Activated T-helper 2 cell treated with anti-CD3 and anti-CD28 coated beads, Interferon-gamma antibody, Interleukin-2, Interleukin-4, amounts not matched to agents 10 μg/mL and 5 μg/mL and 100 μg/mL, durations not matched to agents 14 hours and 24 hours and 36 hours (primary cell): ENCODE results near the gene CDCA7L. TPM values are rescaled to one million over a fixed set of nuclear protein-coding genes. Genes with fewer than 3 reads are reported as not detected.

Source experiments
- DNase-seq: peaks from one replicate; pipeline ENCODE4 v3.0.0; 2021; ENCODE audit warnings: low spot score
- H3K27ac Mint-ChIP-seq: one replicate; pipeline ENCODE4 v1.8.0; 2021; ENCODE audit warnings: mixed read lengths
- H3K27me3 Mint-ChIP-seq: one replicate; pipeline ENCODE4 v1.8.0; 2021; ENCODE audit warnings: low read depth, mixed read lengths
- H3K36me3 Mint-ChIP-seq: one replicate; pipeline ENCODE4 v1.8.0; 2021; ENCODE audit warnings: low read depth, mixed read lengths
- H3K4me1 Mint-ChIP-seq: one replicate; pipeline ENCODE4 v1.8.0; 2021; ENCODE audit warnings: low read depth, mixed read lengths
- H3K4me3 Mint-ChIP-seq: one replicate; pipeline ENCODE4 v1.8.0; 2021; ENCODE audit warnings: low read depth, mild to moderate bottlenecking, moderate library complexity, mixed read lengths
- H3K9me3 Mint-ChIP-seq: one replicate; pipeline ENCODE4 v1.8.0; 2021; ENCODE audit warnings: mixed read lengths
- intact Hi-C: fragments of 100-400 bp; cut with micrococcal nuclease; formaldehyde crosslinking; loops from one replicate; pipeline ENCODE4 v1.15.1; 2023
- total RNA-seq: library from RNA; stranded (reverse); gene quantifications from 2 replicates; pipeline ENCODE4 v1.2.3, GENCODE V29; 2022

CDCA7L gene
- total RNA-seq, 1 donor from 2014 or later, result 82.9 TPM

DNA sequence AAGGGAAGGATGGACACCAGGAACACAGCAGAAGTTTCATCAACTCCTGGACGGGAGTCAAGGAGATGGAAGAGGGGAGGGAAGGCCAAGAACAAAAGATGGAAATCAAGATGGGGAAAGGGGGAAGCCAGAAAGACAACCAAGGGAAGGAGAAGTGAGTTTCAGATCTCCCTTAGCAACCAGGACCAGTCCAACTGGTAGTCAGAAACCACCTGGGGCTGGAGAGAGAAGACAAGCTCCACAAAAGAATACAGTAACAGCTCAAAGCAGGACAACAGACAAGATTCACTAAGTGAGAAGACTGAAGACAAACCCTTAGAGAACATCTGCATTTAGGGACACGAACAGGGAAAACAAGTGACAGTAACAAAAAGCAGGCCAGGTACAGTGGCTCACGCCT lies 30.6 kb downstream of the CDCA7L start:
- H3K27ac Mint-ChIP-seq, result no peak overlapping the region
- H3K27me3 Mint-ChIP-seq, result no peaks in the 10 kb centered on the region
- peaks cover 52% of the 10 kb centered on the region for H3K36me3 Mint-ChIP-seq
- intact Hi-C loops, result no loop called here
- no peaks in the 10 kb centered on the region for H3K9me3 Mint-ChIP-seq
- DNase-seq, result no peak
- H3K4me3 Mint-ChIP-seq, result no peak overlapping the region
- peaks cover 2% of the 10 kb centered on the region for H3K4me1 Mint-ChIP-seq

- H3K4me3 Mint-ChIP-seq, result no peak overlapping the region
- peaks cover 2% of the 10 kb centered on the region for H3K4me1 Mint-ChIP-seq
- DNase-seq, result no peak
- intact Hi-C loops, result no loop called here
- no peaks in the 10 kb centered on the region for H3K9me3 Mint-ChIP-seq
- peaks cover 52% of the 10 kb centered on the region for H3K36me3 Mint-ChIP-seq
- H3K27ac Mint-ChIP-seq, result no peak overlapping the region
- H3K27me3 Mint-ChIP-seq, result no peaks in the 10 kb centered on the region
These were observed 31.0 kb downstream of the CDCA7L start for GRCh38 chr7:21914671-21915070.

GRCh38 chr7:21912931-21913780 lies 32.5 kb downstream of the CDCA7L start:
- no peak overlapping the region for H3K27ac Mint-ChIP-seq
- intact Hi-C loops, result no loop called here

GRCh38 chr7:21912305-21912704 lies 33.4 kb downstream of the CDCA7L start:
- DNase-seq, result no peak
- Mint-ChIP-seq H3K4me3 (no peak overlapping the region), H3K4me1 (peaks cover 2% of the 10 kb centered on the region), H3K9me3 (no peaks in the 10 kb centered on the region), H3K27me3 (no peaks in the 10 kb centered on the region), H3K27ac (no peak overlapping the region), H3K36me3 (peaks cover 66% of the 10 kb centered on the region)
- intact Hi-C loops, result no loop called here

More at GRCh38 chr7:21912931-21913780, 32.5 kb downstream of the CDCA7L start:
- no peaks in the 10 kb centered on the region for H3K27me3 Mint-ChIP-seq
- no peak for DNase-seq
- no peak overlapping the region for H3K4me3 Mint-ChIP-seq
- H3K4me1 Mint-ChIP-seq, result peaks cover 2% of the 10 kb centered on the region
- H3K9me3 Mint-ChIP-seq, result no peaks in the 10 kb centered on the region
- H3K36me3 Mint-ChIP-seq, result peaks cover 60% of the 10 kb centered on the region

DNA sequence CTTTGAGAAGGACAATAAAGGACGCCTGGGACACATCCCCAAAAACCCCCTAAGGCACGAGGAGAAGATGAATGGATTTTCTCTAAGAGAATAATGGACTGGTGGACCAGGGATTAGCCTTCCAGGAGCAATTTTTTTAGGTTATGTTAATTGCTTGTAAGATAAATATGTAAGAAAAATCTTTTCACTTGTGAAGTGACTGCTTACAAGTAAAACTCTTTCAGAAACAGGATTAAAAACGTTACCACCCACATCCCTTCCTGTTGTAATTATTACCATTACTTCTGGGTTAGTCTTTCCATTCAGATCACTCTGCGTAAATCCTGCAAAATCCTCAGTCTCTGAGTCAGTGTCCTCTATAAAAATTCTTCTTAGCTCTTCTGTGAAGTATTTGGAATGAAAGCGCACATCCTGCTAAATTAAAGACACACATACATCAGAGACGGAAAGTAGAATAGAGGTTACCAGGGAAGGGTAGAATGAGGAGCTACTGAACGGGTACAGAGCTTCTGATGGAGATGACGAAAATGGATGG lies 34.3 kb downstream of the CDCA7L start:
- Mint-ChIP-seq H3K9me3 (no peaks in the 10 kb centered on the region), H3K27ac (no peak overlapping the region), H3K4me3 (no peak overlapping the region), H3K27me3 (no peaks in the 10 kb centered on the region), H3K4me1 (peaks cover 2% of the 10 kb centered on the region), H3K36me3 (peaks cover 64% of the 10 kb centered on the region)
- no peak for DNase-seq
- intact Hi-C loops, result no loop called here

DNA sequence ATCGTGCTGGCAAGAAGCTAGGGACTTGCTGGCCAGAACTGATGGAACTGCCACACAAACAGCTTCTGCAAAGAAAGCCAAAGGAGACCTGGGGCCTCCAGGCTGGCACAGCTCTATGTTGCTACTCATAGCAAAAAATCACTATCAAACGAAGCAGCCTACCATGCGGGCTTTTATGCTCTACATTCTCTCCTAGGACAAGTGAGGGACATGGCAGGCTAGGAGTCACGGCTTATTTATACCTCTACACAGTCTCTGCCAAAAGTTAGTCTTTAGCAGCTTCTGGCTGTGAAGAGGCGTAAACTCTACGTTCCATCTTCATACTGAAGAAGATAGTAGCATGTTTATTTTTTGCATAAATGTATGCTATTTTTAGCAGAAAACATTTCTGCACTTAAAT lies 35.4 kb downstream of the CDCA7L start:
- Mint-ChIP-seq H3K36me3 (peaks cover 65% of the 10 kb centered on the region), H3K27me3 (no peaks in the 10 kb centered on the region), H3K9me3 (no peaks in the 10 kb centered on the region), H3K4me1 (peaks cover 2% of the 10 kb centered on the region), H3K27ac (no peak overlapping the region), H3K4me3 (no peak overlapping the region)
- intact Hi-C loops, result no loop called here
- DNase-seq, result no peak

- H3K4me3 Mint-ChIP-seq, result no peak overlapping the region
- H3K9me3 Mint-ChIP-seq, result no peaks in the 10 kb centered on the region
- no peaks in the 10 kb centered on the region for H3K27me3 Mint-ChIP-seq
- peaks cover 2% of the 10 kb centered on the region for H3K4me1 Mint-ChIP-seq
- intact Hi-C loops, result no loop called here
- H3K36me3 Mint-ChIP-seq, result peaks cover 67% of the 10 kb centered on the region
- H3K27ac Mint-ChIP-seq, result no peak overlapping the region
- no peak for DNase-seq
These were observed 37.0 kb downstream of the CDCA7L start for GRCh38 chr7:21908746-21909145.

DNA sequence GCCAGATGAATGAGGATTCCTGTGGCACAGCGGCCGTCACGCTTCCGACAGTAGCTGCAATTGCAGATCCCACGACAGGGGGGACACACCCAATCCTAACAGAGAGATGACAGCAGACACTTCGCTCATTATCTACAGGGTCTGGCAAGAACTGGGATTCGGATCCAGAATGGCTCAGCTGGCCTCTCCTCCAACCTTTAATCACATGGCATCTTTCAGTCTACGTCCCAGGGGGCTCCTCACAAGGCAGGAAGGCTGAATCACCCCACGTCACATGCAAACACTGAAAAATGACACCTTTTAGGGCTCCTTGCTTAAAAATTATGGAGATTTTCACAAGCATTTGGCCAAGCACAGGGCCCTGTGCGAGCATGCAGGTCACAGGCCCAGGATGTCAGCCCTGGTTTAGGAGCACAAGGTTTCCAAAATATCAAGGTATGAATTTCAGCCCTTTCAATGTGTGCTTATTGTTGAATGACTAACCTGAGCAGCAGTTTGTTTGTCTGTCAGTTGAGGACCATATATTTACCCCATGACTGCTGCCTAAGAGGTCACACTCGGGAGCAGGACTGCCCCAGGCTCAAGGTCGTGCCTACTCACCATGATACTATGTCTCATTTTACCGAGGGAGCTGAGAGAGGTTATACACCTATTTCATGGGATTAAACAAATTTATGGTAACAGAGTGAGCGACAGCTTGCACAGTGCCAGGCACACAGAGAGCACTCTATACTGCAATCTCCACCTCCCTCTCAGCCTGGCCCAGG lies 42.5 kb downstream of the CDCA7L start:
- intact Hi-C loops, result no loop called here
- peaks cover 9% of the 10 kb centered on the region for H3K4me1 Mint-ChIP-seq
- no peak overlapping the region for H3K4me3 Mint-ChIP-seq
- no peak for DNase-seq
- no peaks in the 10 kb centered on the region for H3K27me3 Mint-ChIP-seq
- H3K9me3 Mint-ChIP-seq, result peaks cover under 1% of the 10 kb centered on the region
- no peak overlapping the region for H3K27ac Mint-ChIP-seq
- H3K36me3 Mint-ChIP-seq, result peaks cover 87% of the 10 kb centered on the region

DNA sequence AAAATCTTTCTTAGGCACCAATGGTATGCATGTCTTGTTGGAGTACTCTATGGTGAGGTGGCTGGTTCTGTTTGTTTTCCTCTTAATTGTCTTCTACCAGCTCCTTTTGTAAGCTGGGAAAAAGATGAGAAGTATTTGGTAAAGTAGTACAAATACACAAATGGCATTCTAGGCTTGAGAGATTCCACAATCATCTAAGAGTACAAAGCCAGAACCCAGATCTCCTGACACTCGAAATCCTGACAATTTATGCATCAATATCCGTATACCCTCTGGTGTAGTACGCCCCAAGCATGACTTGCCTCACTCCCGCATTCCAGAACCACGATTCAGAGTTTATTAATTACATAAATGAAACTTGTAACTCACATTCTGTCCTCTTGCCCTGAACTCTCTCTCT lies 43.5 kb downstream of the CDCA7L start:
- no peak overlapping the region for H3K4me3 Mint-ChIP-seq
- H3K9me3 Mint-ChIP-seq, result peaks cover 6% of the 10 kb centered on the region
- H3K27ac Mint-ChIP-seq, result no peak overlapping the region
- peaks cover 17% of the 10 kb centered on the region for H3K4me1 Mint-ChIP-seq
- no peak for DNase-seq
- H3K27me3 Mint-ChIP-seq, result no peaks in the 10 kb centered on the region
- intact Hi-C loops, result no loop called here
- peaks cover 88% of the 10 kb centered on the region for H3K36me3 Mint-ChIP-seq

- H3K36me3 Mint-ChIP-seq, result peaks cover 70% of the 10 kb centered on the region
- DNase-seq, result no peak
These were observed 47.3 kb downstream of the CDCA7L start for GRCh38 chr7:21898265-21898930.

DNA sequence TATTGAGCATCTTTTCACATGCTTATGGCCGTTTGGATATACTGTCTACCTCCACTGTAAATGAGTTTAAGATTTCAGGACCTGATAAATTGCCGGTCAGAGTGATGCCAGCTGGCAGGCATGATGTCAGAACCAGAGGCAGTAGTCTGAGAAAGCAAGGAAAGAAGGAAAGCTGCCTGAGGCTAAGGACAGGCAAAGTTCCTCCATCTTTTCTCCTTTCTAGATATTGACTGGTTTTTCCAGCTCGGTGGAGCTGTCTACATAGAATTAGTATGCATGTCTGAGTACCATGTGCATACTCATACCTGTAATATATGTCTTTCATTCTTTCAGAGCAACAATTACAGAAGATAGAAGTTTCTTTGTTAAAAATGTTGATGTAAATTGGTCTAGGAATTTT lies 52.3 kb downstream of the CDCA7L start:
- peaks cover 6% of the 10 kb centered on the region for H3K9me3 Mint-ChIP-seq
- no peak overlapping the region for H3K4me3 Mint-ChIP-seq
- no peak overlapping the region for H3K27ac Mint-ChIP-seq
- no peaks in the 10 kb centered on the region for H3K27me3 Mint-ChIP-seq
- intact Hi-C loops, result no loop called here
- H3K4me1 Mint-ChIP-seq, result peaks cover 12% of the 10 kb centered on the region
- H3K36me3 Mint-ChIP-seq, result peaks cover 29% of the 10 kb centered on the region
- DNase-seq, result no peak

More at GRCh38 chr7:21898265-21898930, 47.3 kb downstream of the CDCA7L start:
- intact Hi-C loops, result loop anchor here (2.0 kb wide), 1 partner anchor 40 kb away; no protein-coding TSS in a partner anchor
- Mint-ChIP-seq H3K9me3 (peaks cover 6% of the 10 kb centered on the region), H3K4me1 (peaks cover 19% of the 10 kb centered on the region), H3K27ac (peak overlapping the region; percentile 90), H3K27me3 (no peaks in the 10 kb centered on the region), H3K4me3 (peak overlapping the region; percentile 72)

DNA sequence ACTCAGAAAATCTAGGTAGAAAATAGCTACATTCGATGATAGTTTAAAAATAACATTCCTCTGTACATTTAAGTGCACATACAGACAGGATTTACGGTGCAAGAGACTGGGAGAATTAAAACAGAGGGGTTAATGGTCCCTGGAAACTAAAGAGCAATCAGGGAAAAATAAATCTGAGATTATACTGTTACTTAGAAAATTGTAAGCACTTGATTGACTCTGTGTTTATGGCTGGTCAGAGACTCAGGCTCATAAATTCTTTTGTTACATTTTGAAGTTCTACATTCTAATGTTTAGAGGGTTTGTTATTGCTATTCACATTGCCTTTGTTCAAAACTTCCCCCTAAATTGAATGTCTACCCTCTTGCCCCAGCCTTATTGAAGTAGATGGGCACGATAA lies 54.4 kb downstream of the CDCA7L start:
- Mint-ChIP-seq H3K9me3 (no peaks in the 10 kb centered on the region), H3K36me3 (peaks cover 14% of the 10 kb centered on the region), H3K27me3 (no peaks in the 10 kb centered on the region), H3K4me1 (no peaks in the 10 kb centered on the region), H3K27ac (no peak overlapping the region), H3K4me3 (no peak overlapping the region)
- DNase-seq, result no peak
- intact Hi-C loops, result no loop called here
